Measurements from ENCODE around the gene PTPRG. TPM values are rescaled to one million over a fixed set of nuclear protein-coding genes. Genes with fewer than 3 reads are reported as not detected.

The PTPRG gene
- total RNA-seq, 1 donor from 2014 or later: 25.2 TPM

DNA sequence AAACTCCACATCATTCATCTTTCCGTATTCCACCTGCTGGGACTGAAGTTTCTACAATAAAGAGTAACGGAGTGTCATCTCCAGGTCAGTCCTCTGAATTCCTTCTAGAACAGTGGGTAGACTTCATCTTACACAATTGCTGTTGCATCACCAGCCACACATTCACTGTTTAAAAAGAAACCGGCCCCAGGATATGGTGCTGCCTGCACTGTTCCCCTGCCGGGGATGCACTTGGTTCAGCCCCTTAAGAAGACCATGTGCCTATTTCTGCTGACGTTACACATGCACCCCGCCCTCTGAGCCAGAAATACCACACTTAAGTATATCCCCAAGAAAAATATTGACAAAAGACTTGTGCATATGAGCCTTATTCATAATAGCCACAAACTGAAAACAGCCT is 578.6 kb downstream of the PTPRG start:
- no peaks in the 10 kb centered on the region for H3K27me3 ChIP-seq (ENCODE audit: control insufficient read depth, insufficient read depth, low read length)
- TF ChIP-seq, protein P1, sequence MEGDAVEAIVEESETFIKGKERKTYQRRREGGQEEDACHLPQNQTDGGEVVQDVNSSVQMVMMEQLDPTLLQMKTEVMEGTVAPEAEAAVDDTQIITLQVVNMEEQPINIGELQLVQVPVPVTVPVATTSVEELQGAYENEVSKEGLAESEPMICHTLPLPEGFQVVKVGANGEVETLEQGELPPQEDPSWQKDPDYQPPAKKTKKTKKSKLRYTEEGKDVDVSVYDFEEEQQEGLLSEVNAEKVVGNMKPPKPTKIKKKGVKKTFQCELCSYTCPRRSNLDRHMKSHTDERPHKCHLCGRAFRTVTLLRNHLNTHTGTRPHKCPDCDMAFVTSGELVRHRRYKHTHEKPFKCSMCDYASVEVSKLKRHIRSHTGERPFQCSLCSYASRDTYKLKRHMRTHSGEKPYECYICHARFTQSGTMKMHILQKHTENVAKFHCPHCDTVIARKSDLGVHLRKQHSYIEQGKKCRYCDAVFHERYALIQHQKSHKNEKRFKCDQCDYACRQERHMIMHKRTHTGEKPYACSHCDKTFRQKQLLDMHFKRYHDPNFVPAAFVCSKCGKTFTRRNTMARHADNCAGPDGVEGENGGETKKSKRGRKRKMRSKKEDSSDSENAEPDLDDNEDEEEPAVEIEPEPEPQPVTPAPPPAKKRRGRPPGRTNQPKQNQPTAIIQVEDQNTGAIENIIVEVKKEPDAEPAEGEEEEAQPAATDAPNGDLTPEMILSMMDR (IDR thresholded peaks at IDR 0.05; ENCODE audit: insufficient read depth, low read length, poor library complexity, severe bottlenecking): no peak

GRCh38 chr3:62142331-62143085 is 581.1 kb downstream of the PTPRG start:
- TF ChIP-seq, protein P1 (IDR thresholded peaks at IDR 0.05; ENCODE audit: insufficient read depth, low read length, poor library complexity, severe bottlenecking): no peak
- DNase-seq (ENCODE audit: low read depth): peak; percentile 21
- no peaks in the 10 kb centered on the region for H3K36me3 ChIP-seq (ENCODE audit: control insufficient read depth, insufficient read depth, low read length)

More for the DNA sequence above, 578.6 kb downstream of the PTPRG start:
- no peak overlapping the region for H3K4me3 ChIP-seq (ENCODE audit: low read depth, low read length)
- no peak for DNase-seq (ENCODE audit: low read depth)
- peaks cover 3% of the 10 kb centered on the region for H3K36me3 ChIP-seq (ENCODE audit: control insufficient read depth, insufficient read depth, low read length)

DNA sequence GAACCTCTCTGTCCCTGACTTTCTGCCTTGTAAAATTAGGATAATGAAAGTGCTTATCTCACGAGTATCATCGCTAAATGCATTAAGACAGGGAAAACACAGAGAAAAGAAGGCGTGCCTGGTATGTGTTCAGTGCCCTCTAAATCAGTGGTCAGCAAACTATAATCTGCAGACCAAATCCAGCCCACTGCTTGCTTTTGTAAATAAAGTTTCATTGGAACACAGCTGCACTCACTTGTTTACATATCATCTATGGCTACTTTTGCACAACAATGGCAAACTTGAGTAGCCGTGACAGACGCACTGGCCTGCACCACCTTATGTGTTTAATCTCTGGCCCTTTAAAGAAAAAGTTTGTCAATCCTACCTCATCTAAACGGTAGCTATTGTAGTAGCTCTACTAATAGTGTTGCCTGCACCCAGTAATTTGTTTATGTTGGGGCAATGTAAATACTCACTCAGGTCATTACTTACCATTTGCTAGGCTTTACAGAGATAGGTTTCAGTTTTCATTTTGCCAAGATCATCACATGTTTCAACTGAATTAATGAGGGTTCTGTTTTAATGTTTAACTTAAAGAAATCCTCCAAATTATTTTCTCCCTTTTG is 582.6 kb downstream of the PTPRG start:
- H3K27me3 ChIP-seq (ENCODE audit: control insufficient read depth, insufficient read depth, low read length): no peaks in the 10 kb centered on the region
- no peak for DNase-seq (ENCODE audit: low read depth)
- no peaks in the 10 kb centered on the region for H3K36me3 ChIP-seq (ENCODE audit: control insufficient read depth, insufficient read depth, low read length)
- TF ChIP-seq, protein P1 (IDR thresholded peaks at IDR 0.05; ENCODE audit: insufficient read depth, low read length, poor library complexity, severe bottlenecking): no peak
- no peak overlapping the region for H3K4me3 ChIP-seq (ENCODE audit: low read depth, low read length)

More at GRCh38 chr3:62142331-62143085, 581.1 kb downstream of the PTPRG start:
- no peak overlapping the region for H3K4me3 ChIP-seq (ENCODE audit: low read depth, low read length)
- H3K27me3 ChIP-seq (ENCODE audit: control insufficient read depth, insufficient read depth, low read length): no peaks in the 10 kb centered on the region

DNA sequence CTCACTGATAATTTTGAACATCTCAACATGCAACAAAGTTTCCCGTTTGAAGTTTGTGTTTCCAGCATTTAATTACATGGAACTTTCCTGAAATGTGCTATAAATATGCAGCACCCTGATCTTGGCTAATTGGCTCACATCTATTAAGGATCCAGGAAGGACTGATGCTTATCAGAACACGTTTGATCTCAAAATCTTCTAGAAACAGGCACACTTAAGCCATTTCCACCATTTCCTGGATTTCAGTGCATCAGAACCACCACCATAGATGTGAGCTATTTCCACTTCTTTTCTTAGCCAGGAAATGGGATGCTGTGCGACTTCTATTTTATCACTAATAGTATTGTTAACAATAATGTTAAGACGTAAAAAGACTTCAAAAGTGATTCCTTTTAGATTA is 583.1 kb downstream of the PTPRG start:
- no peaks in the 10 kb centered on the region for H3K36me3 ChIP-seq (ENCODE audit: control insufficient read depth, insufficient read depth, low read length)
- H3K4me3 ChIP-seq (ENCODE audit: low read depth, low read length): no peak overlapping the region
- DNase-seq (ENCODE audit: low read depth): no peak
- TF ChIP-seq, protein P1 (IDR thresholded peaks at IDR 0.05; ENCODE audit: insufficient read depth, low read length, poor library complexity, severe bottlenecking): no peak
- no peaks in the 10 kb centered on the region for H3K27me3 ChIP-seq (ENCODE audit: control insufficient read depth, insufficient read depth, low read length)

GRCh38 chr3:62145086-62145757 is 583.9 kb downstream of the PTPRG start:
- Histone ChIP-seq H3K36me3 (ENCODE audit: control insufficient read depth, insufficient read depth, low read length) (no peaks in the 10 kb centered on the region), H3K27me3 (ENCODE audit: control insufficient read depth, insufficient read depth, low read length) (no peaks in the 10 kb centered on the region), H3K4me3 (ENCODE audit: low read depth, low read length) (no peak overlapping the region)
- no peak for DNase-seq (ENCODE audit: low read depth)
- TF ChIP-seq, protein P1 (IDR thresholded peaks at IDR 0.05; ENCODE audit: insufficient read depth, low read length, poor library complexity, severe bottlenecking): no peak
